WTC11 (cell line): ENCODE measurements around the gene CNPY3. TPM values are rescaled to one million over a fixed set of nuclear protein-coding genes. Genes with fewer than 3 reads are reported as not detected.
A peak's percentile ranks its signal among the peaks of the same experiment; 100 is the strongest.

Experiments used
- ATAC-seq: fragments of 200-7000 bp; cut with Tn5 transposase; 2 replicates; pipeline ENCODE4 v1.10.0; 2021; ENCODE audit warnings: mild to moderate bottlenecking, moderate library complexity
- CTCF ChIA-PET: fragments of 300-600 bp; sonication (Branson Sonifier 250); formaldehyde crosslinking; loops from one replicate; lab custom pipeline; 2021; ENCODE audit warnings: antibody characterized with exemption; lab: Charles Lee
- POLR2A ChIA-PET: fragments of 350-600 bp; sonication (Branson Sonifier 250); formaldehyde crosslinking; loops from one replicate; lab custom pipeline; 2021; ENCODE audit warnings: antibody characterized with exemption; lab: Charles Lee
- DNase-seq: peaks from one replicate; pipeline ENCODE4 v3.0.0; 2021; ENCODE audit warnings: low spot score
- H3K27ac Mint-ChIP-seq: 2 replicates; pipeline ENCODE4 v1.8.0; 2021; ENCODE audit warnings: mixed read lengths
- H3K27me3 Mint-ChIP-seq: 2 replicates; pipeline ENCODE4 v1.8.0; 2021; ENCODE audit warnings: low read depth, mild to moderate bottlenecking, moderate library complexity, mixed read lengths
- H3K36me3 Mint-ChIP-seq: 2 replicates; pipeline ENCODE4 v1.8.0; 2021; ENCODE audit warnings: mixed read lengths
- H3K4me1 Mint-ChIP-seq: 2 replicates; pipeline ENCODE4 v1.8.0; 2022; ENCODE audit warnings: mixed read lengths
- H3K4me3 Mint-ChIP-seq: 2 replicates; pipeline ENCODE4 v1.8.0; 2021; ENCODE audit warnings: mild to moderate bottlenecking, moderate library complexity, mixed read lengths
- H3K9me3 Mint-ChIP-seq: 2 replicates; pipeline ENCODE4 v1.8.0; 2021; ENCODE audit warnings: mixed read lengths
- ATF1 ChIP-seq: sonication (generic); formaldehyde crosslinking; IDR thresholded peaks from 2 replicates; pipeline ENCODE4 v1.8.1; 2023; ENCODE audit warnings: mild to moderate bottlenecking, moderate library complexity, missing genetic modification reagents
- ATF3 ChIP-seq: sonication (generic); formaldehyde crosslinking; conservative IDR thresholded peaks from 2 replicates; pipeline ENCODE4 v1.8.1; 2022; ENCODE audit warnings: mild to moderate bottlenecking, missing genetic modification reagents
- CREB1 ChIP-seq: sonication (generic); formaldehyde crosslinking; IDR thresholded peaks from 2 replicates; pipeline ENCODE4 v1.8.0; 2023; ENCODE audit warnings: mild to moderate bottlenecking, missing genetic modification reagents
- E2F4 ChIP-seq: sonication (generic); formaldehyde crosslinking; IDR thresholded peaks from 2 replicates; pipeline ENCODE4 v1.8.1; 2022; ENCODE audit warnings: low read depth, mild to moderate bottlenecking, moderate library complexity, missing genetic modification reagents, borderline replicate concordance
- FOXJ3 ChIP-seq: sonication (generic); formaldehyde crosslinking; IDR thresholded peaks from 2 replicates; pipeline ENCODE4 v1.9.0; 2021; ENCODE audit warnings: missing genetic modification reagents, mild to moderate bottlenecking, borderline replicate concordance
- FOXK1 ChIP-seq: sonication (generic); formaldehyde crosslinking; IDR thresholded peaks from 2 replicates; pipeline ENCODE4 v1.8.0; 2022; ENCODE audit warnings: mild to moderate bottlenecking, moderate library complexity, missing genetic modification reagents
- GTF2I ChIP-seq: fragments of 250-450 bp; sonication (Bioruptor Pico); conservative IDR thresholded peaks from 2 replicates; pipeline ENCODE4 v1.4.0; 2021; ENCODE audit warnings: mild to moderate bottlenecking
- HMGA2 ChIP-seq: fragments of 250-450 bp; sonication (Bioruptor Pico); IDR thresholded peaks from 2 replicates; pipeline ENCODE4 v1.4.0; 2021; ENCODE audit warnings: mild to moderate bottlenecking, moderate library complexity
- IRF1 ChIP-seq: sonication (generic); formaldehyde crosslinking; IDR thresholded peaks from 2 replicates; pipeline ENCODE4 v1.8.0; 2023; ENCODE audit warnings: missing genetic modification reagents
- JUN ChIP-seq: sonication (generic); formaldehyde crosslinking; IDR thresholded peaks from 2 replicates; pipeline ENCODE4 v1.8.0; 2023; ENCODE audit warnings: mild to moderate bottlenecking, missing genetic modification reagents
- MXD4 ChIP-seq: fragments of 250-450 bp; sonication (Bioruptor Pico); IDR thresholded peaks from 2 replicates; pipeline ENCODE4 v1.8.0; 2021; ENCODE audit warnings: mild to moderate bottlenecking, moderate library complexity, borderline replicate concordance
- OVOL2 ChIP-seq: fragments of 250-450 bp; sonication (Bioruptor Pico); IDR thresholded peaks from 2 replicates; pipeline ENCODE4 v1.9.0; 2021; ENCODE audit warnings: mild to moderate bottlenecking, borderline replicate concordance
- PREB ChIP-seq: sonication (generic); formaldehyde crosslinking; IDR thresholded peaks from 2 replicates; pipeline ENCODE4 v1.8.1; 2022; ENCODE audit warnings: mild to moderate bottlenecking, missing genetic modification reagents, moderate library complexity, borderline replicate concordance
- SOX15 ChIP-seq: fragments of 250-450 bp; sonication (Bioruptor Pico); IDR thresholded peaks from 2 replicates; pipeline ENCODE4 v1.9.0; 2021; ENCODE audit warnings: mild to moderate bottlenecking
- USF1 ChIP-seq: sonication (generic); formaldehyde crosslinking; IDR thresholded peaks from 2 replicates; pipeline ENCODE4 v1.8.0; 2022; ENCODE audit warnings: mild to moderate bottlenecking, missing genetic modification reagents
- ZMAT4 ChIP-seq: fragments of 250-450 bp; sonication (Bioruptor Pico); IDR thresholded peaks from 2 replicates; pipeline ENCODE4 v1.9.0; 2021; ENCODE audit warnings: mild to moderate bottlenecking
- ZNF121 ChIP-seq: sonication (generic); formaldehyde crosslinking; IDR thresholded peaks from 2 replicates; pipeline ENCODE4 v1.8.0; 2023; ENCODE audit warnings: missing genetic modification reagents
- ZNF219 ChIP-seq: sonication (generic); formaldehyde crosslinking; IDR thresholded peaks from 2 replicates; pipeline ENCODE4 v1.8.0; 2023; ENCODE audit warnings: missing genetic modification reagents, mild to moderate bottlenecking, borderline replicate concordance
- ZNF396 ChIP-seq: fragments of 250-450 bp; sonication (Bioruptor Pico); IDR thresholded peaks from 2 replicates; pipeline ENCODE4 v1.8.0; 2021; ENCODE audit warnings: mild to moderate bottlenecking, moderate library complexity, borderline replicate concordance
- ZNF416 ChIP-seq: fragments of 250-450 bp; sonication (Bioruptor Pico); IDR thresholded peaks from 2 replicates; pipeline ENCODE4 v1.9.0; 2021; ENCODE audit warnings: mild to moderate bottlenecking, inconsistent platforms
- ZNF423 ChIP-seq: fragments of 250-450 bp; sonication (Bioruptor Pico); IDR thresholded peaks from 2 replicates; pipeline ENCODE4 v2.1.2; 2022; ENCODE audit warnings: mild to moderate bottlenecking, moderate library complexity
- total RNA-seq: library from RNA; stranded (reverse); gene quantifications from 3 replicates; pipeline ENCODE4 v1.2.3, GENCODE V29; 2021

The CNPY3 gene
- total RNA-seq, 1 experiment from 2014 or later = 67.0 TPM

GRCh38 chr6:42984924-42985475, 55.7 kb downstream of the CNPY3 start:
- POLR2A ChIA-PET = interaction anchor here (0.5 to 1.6 kb wide), 4 partner anchors 11 to 94 kb away, joined by 4 to 9 read pairs (median 5); a partner anchor contains a TSS
- no peak overlapping the region for H3K27ac Mint-ChIP-seq
- peaks cover 5% of the 10 kb centered on the region for H3K36me3 Mint-ChIP-seq

GRCh38 chr6:42987533-42988451, 58.5 kb downstream of the CNPY3 start:
- TF ChIP-seq ZNF423 (CRISPR knock-in tag) = no peak
- TF ChIP-seq ZNF219 (CRISPR knock-in tag) = no peak
- no peak for TF ChIP-seq USF1
- no peak for TF ChIP-seq FOXJ3
- TF ChIP-seq OVOL2 (CRISPR knock-in tag) = no peak
- TF ChIP-seq ATF3 (CRISPR knock-in tag) = no peak
- TF ChIP-seq JUN = no peak
- TF ChIP-seq ZNF121 (CRISPR knock-in tag) = no peak
- TF ChIP-seq FOXK1 = no peak
- no peak for TF ChIP-seq ATF1
- no peak for TF ChIP-seq E2F4 (CRISPR knock-in tag)
- no peak for TF ChIP-seq HMGA2
- TF ChIP-seq IRF1 (CRISPR knock-in tag) = no peak
- TF ChIP-seq GTF2I (CRISPR knock-in tag) = no peak
- no peak overlapping the region for H3K27ac Mint-ChIP-seq
- H3K9me3 Mint-ChIP-seq = no peaks in the 10 kb centered on the region
- H3K4me3 Mint-ChIP-seq = no peak overlapping the region
- peaks cover 19% of the 10 kb centered on the region for H3K4me1 Mint-ChIP-seq
- POLR2A ChIA-PET = interaction anchor here (1.0 kb wide), 1 partner anchor 58 kb away, joined by 3 read pairs; the partner anchor contains the start of gene CNPY3
- H3K36me3 Mint-ChIP-seq = peaks cover 18% of the 10 kb centered on the region
- no peaks in the 10 kb centered on the region for H3K27me3 Mint-ChIP-seq
- CTCF ChIA-PET = interaction anchor here (1.3 kb wide), 1 partner anchor 24 kb away, joined by 4 read pairs; no protein-coding TSS in a partner anchor
- ATAC-seq = no peak
- DNase-seq = no peak

More at GRCh38 chr6:42984924-42985475, 55.7 kb downstream of the CNPY3 start:
- ATAC-seq = peak; percentile 4
- no peak for DNase-seq
- Mint-ChIP-seq H3K9me3 (no peaks in the 10 kb centered on the region), H3K27me3 (no peaks in the 10 kb centered on the region), H3K4me3 (peak overlapping the region; percentile 79), H3K4me1 (peaks cover 20% of the 10 kb centered on the region)
- CTCF ChIA-PET = interaction anchor here (0.9 to 1.9 kb wide), 6 partner anchors 11 to 86 kb away, joined by 3 to 14 read pairs (median 10); partner anchors contain the start of genes CNPY3, KLHDC3 and MEA1
- TF ChIP-seq GTF2I (CRISPR knock-in tag) = 0 out of 2 replicates have a peak, but pooled peaks have one; percentile 35
- TF ChIP-seq SOX15 = no peak

- H3K4me3 Mint-ChIP-seq = no peak overlapping the region
- DNase-seq (no peak), ATAC-seq (no peak)
- H3K27me3 Mint-ChIP-seq = no peaks in the 10 kb centered on the region
- H3K4me1 Mint-ChIP-seq = peaks cover 19% of the 10 kb centered on the region
- ChIA-PET POLR2A (interaction anchor here (1.0 kb wide), 1 partner anchor 59 kb away, joined by 3 read pairs; the partner anchor contains the start of gene CNPY3), CTCF (no interaction called here)
- TF ChIP-seq MXD4 (CRISPR knock-in tag) (no peak), CREB1 (CRISPR knock-in tag) (no peak), ZMAT4 (CRISPR knock-in tag) (no peak), ZNF416 (CRISPR knock-in tag) (no peak), PREB (CRISPR knock-in tag) (no peak), ZNF121 (CRISPR knock-in tag) (no peak), ZNF396 (CRISPR knock-in tag) (no peak), OVOL2 (CRISPR knock-in tag) (no peak)
- H3K36me3 Mint-ChIP-seq = peaks cover 20% of the 10 kb centered on the region
- H3K9me3 Mint-ChIP-seq = no peaks in the 10 kb centered on the region
- no peak overlapping the region for H3K27ac Mint-ChIP-seq
Measured at GRCh38 chr6:42988486-42989020, 59.3 kb downstream of the CNPY3 start.
